Stimulated activated CD8-positive, alpha-beta memory T cell treated with anti-CD3 and anti-CD28 coated beads, Interleukin-2, amount 100 ng/mL, for 48 hours (primary cell): Measurements from ENCODE around the gene SSX1.
"Not testable (repeated sequence)": the region's sequence is repeated elsewhere in the genome, so short reads cannot be mapped to it uniquely, and the experiment has no call there.

Experiments
- DNase-seq, 2 donors: peaks; one replicate each; pipeline ENCODE4 v3.0.0-alpha.2; 2020; ENCODE audit warnings: low read depth in 2 of 2

SSX1 gene

GRCh38 chrX:48255062-48255796, at the start of gene SSX1:
TSS of gene SSX1 (plus strand) at chrX:48255392. CDS start at chrX:48257242, 1,850 bp downstream.
- DNase-seq, result not testable (repeated sequence)

- DNase-seq, result not testable (repeated sequence)
These were observed 40.9 kb upstream of the SSX1 start for GRCh38 chrX:48214341-48214740.

- DNase-seq, result not testable (repeated sequence)
These were observed 31.0 kb upstream of the SSX1 start for GRCh38 chrX:48224196-48224595.

GRCh38 chrX:48252945-48253344, 2.2 kb upstream of the SSX1 start:
- not testable (repeated sequence) for DNase-seq

GRCh38 chrX:48274365-48274764, 19.2 kb downstream of the SSX1 start:
- not testable (repeated sequence) for DNase-seq

GRCh38 chrX:48278958-48279357, 23.8 kb downstream of the SSX1 start:
- no peak for DNase-seq

- not testable (repeated sequence) for DNase-seq
These were observed 25.5 kb downstream of the SSX1 start for GRCh38 chrX:48280729-48281128.

GRCh38 chrX:48306175-48306574, 51.0 kb downstream of the SSX1 start:
- DNase-seq, result no peak

- DNase-seq, result not testable (repeated sequence)
These were observed 58.8 kb downstream of the SSX1 start for GRCh38 chrX:48313996-48314395.
